ENCODE results near the gene LRRC3. TPM values are rescaled to one million over a fixed set of nuclear protein-coding genes. Genes with fewer than 3 reads are reported as not detected.

The LRRC3 gene
- total RNA-seq, 1 experiment from 2014 or later = 4.7 TPM

GRCh38 chr21:44503901-44504399 lies 48.6 kb downstream of the LRRC3 start:
- Histone ChIP-seq H3K36me3 (ENCODE audit: control insufficient read depth, insufficient read depth, low read length) (no peaks in the 10 kb centered on the region), H3K4me3 (ENCODE audit: low read depth, low read length) (no peak overlapping the region), H3K27me3 (replicated peaks; ENCODE audit: control insufficient read depth, insufficient read depth, low read length) (no peaks in the 10 kb centered on the region), H3K9me3 (no peaks in the 10 kb centered on the region), H3K4me1 (peaks cover 9% of the 10 kb centered on the region)
- no peaks in the 10 kb centered on the region for H3K4me1 Mint-ChIP-seq (ENCODE audit: low read depth, unreplicated experiment)
- no TSS peak for BruUV-seq (replicated peaks)
- no peak overlapping the region for H3K4me3 Mint-ChIP-seq (ENCODE audit: unreplicated experiment)
- POLR2A ChIA-PET = no interaction called here
- H3K36me3 Mint-ChIP-seq (ENCODE audit: insufficient read depth, unreplicated experiment) = no peaks in the 10 kb centered on the region
- H3K9me3 Mint-ChIP-seq (ENCODE audit: unreplicated experiment) = no peaks in the 10 kb centered on the region
- no peak for DNase-seq
- intact Hi-C loops (cut with micrococcal nuclease; ENCODE audit: unreplicated experiment) = no loop called here
- no peak for TF ChIP-seq CTCF (IDR thresholded peaks at IDR 0.05; ENCODE audit: insufficient read depth in 1 of 2, low read depth in 1 of 2, low read length in 1 of 2, severe bottlenecking in 1 of 2, unreplicated experiment in 1 of 2)
- H3K27ac Mint-ChIP-seq (ENCODE audit: unreplicated experiment) = no peak overlapping the region
- CTCF ChIA-PET = no interaction called here
- H3K27me3 Mint-ChIP-seq (ENCODE audit: insufficient read depth, unreplicated experiment) = no peaks in the 10 kb centered on the region

- H3K4me1 Mint-ChIP-seq (ENCODE audit: low read depth, unreplicated experiment) = no peaks in the 10 kb centered on the region
- H3K4me3 Mint-ChIP-seq (ENCODE audit: unreplicated experiment) = no peak overlapping the region
- DNase-seq = peak; percentile 35 to 64
- no peak for TF ChIP-seq CTCF (IDR thresholded peaks at IDR 0.05; ENCODE audit: insufficient read depth in 1 of 2, low read depth in 1 of 2, low read length in 1 of 2, severe bottlenecking in 1 of 2, unreplicated experiment in 1 of 2)
- H3K36me3 ChIP-seq (ENCODE audit: control insufficient read depth, insufficient read depth, low read length) = no peaks in the 10 kb centered on the region
- no TSS peak for BruUV-seq (replicated peaks)
- ChIA-PET CTCF (interaction anchor here (0.6 to 1.2 kb wide), 4 partner anchors 235 to 409 kb away, joined by 3 to 5 read pairs (median 4); no protein-coding TSS in a partner anchor), POLR2A (interaction anchor here (0.6 kb wide), 1 partner anchor 288 kb away, joined by 3 read pairs; no protein-coding TSS in a partner anchor)
- no peaks in the 10 kb centered on the region for H3K9me3 Mint-ChIP-seq (ENCODE audit: unreplicated experiment)
- no peaks in the 10 kb centered on the region for H3K27me3 Mint-ChIP-seq (ENCODE audit: insufficient read depth, unreplicated experiment)
- H3K4me1 ChIP-seq = peaks cover 9% of the 10 kb centered on the region
- intact Hi-C loops (cut with micrococcal nuclease; ENCODE audit: unreplicated experiment) = no loop called here
- no peak overlapping the region for H3K4me3 ChIP-seq (ENCODE audit: low read depth, low read length)
- H3K9me3 ChIP-seq = no peaks in the 10 kb centered on the region
- H3K27ac Mint-ChIP-seq (ENCODE audit: unreplicated experiment) = peak overlapping the region; percentile 35
- H3K36me3 Mint-ChIP-seq (ENCODE audit: insufficient read depth, unreplicated experiment) = no peaks in the 10 kb centered on the region
- H3K27me3 ChIP-seq (replicated peaks; ENCODE audit: control insufficient read depth, insufficient read depth, low read length) = no peaks in the 10 kb centered on the region
Observed at GRCh38 chr21:44505673-44506278, 50.5 kb downstream of the LRRC3 start.

- Histone ChIP-seq H3K9me3 (no peaks in the 10 kb centered on the region), H3K27me3 (replicated peaks; ENCODE audit: control insufficient read depth, insufficient read depth, low read length) (no peaks in the 10 kb centered on the region), H3K4me1 (peaks cover 9% of the 10 kb centered on the region), H3K36me3 (ENCODE audit: control insufficient read depth, insufficient read depth, low read length) (no peaks in the 10 kb centered on the region), H3K4me3 (ENCODE audit: low read depth, low read length) (no peak overlapping the region)
- no TSS peak for BruUV-seq (replicated peaks)
- Mint-ChIP-seq H3K4me3 (ENCODE audit: unreplicated experiment) (no peak overlapping the region), H3K9me3 (ENCODE audit: unreplicated experiment) (no peaks in the 10 kb centered on the region), H3K36me3 (ENCODE audit: insufficient read depth, unreplicated experiment) (no peaks in the 10 kb centered on the region), H3K27ac (ENCODE audit: unreplicated experiment) (no peak overlapping the region), H3K27me3 (ENCODE audit: insufficient read depth, unreplicated experiment) (no peaks in the 10 kb centered on the region), H3K4me1 (ENCODE audit: low read depth, unreplicated experiment) (no peaks in the 10 kb centered on the region)
- POLR2A ChIA-PET = interaction anchor here (0.6 kb wide), 1 partner anchor 287 kb away, joined by 3 read pairs; no protein-coding TSS in a partner anchor
- intact Hi-C loops (cut with micrococcal nuclease; ENCODE audit: unreplicated experiment) = no loop called here
- no peak for TF ChIP-seq CTCF (IDR thresholded peaks at IDR 0.05; ENCODE audit: insufficient read depth in 1 of 2, low read depth in 1 of 2, low read length in 1 of 2, severe bottlenecking in 1 of 2, unreplicated experiment in 1 of 2)
- no peak for DNase-seq
- CTCF ChIA-PET = interaction anchor here (0.8 to 1.2 kb wide), 2 partner anchors 236 to 286 kb away, joined by 3 to 5 read pairs; no protein-coding TSS in a partner anchor
Observed at GRCh38 chr21:44506279-44507255, 51.3 kb downstream of the LRRC3 start.
